Stimulated activated CD8-positive, alpha-beta memory T cell treated with anti-CD3 and anti-CD28 coated beads, Interleukin-12 subunit alpha, Interleukin-12 subunit beta, amount 100 ng/mL, for 4 hours (primary cell): ENCODE results near the gene PPP3CB.

Experiments
- DNase-seq: peaks from one replicate; pipeline ENCODE4 v3.0.0-alpha.2; 2020; ENCODE audit warnings: low read depth

Gene PPP3CB

GRCh38 chr10:73495884-73496674, at the start of gene PPP3CB:
TSS of gene PPP3CB (minus strand) at chr10:73496024. CDS start at chr10:73495889, 135 bp downstream.
- peak; percentile 82 for DNase-seq

DNA sequence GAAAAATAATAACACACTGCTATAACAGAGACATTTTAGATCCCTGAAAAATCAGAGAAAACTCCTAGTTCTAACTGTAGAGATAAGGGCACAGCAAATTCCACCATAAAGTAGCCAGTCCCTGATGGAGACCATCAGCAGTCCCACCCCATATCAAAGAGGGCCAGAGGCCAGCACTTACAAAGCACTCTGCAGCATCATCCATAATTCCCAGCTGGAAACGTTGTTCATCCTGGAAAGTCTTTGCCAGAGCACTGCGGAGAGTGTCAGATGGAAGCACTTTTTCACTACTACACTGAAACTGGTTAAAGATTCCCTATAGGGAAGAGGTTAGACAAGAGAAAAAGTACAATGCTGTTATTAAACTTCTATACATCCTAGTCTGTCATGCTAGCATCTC, 49.5 kb upstream of the PPP3CB start:
- no peak for DNase-seq

- DNase-seq: no peak
Measured at GRCh38 chr10:73537709-73538108, 41.9 kb upstream of the PPP3CB start.

GRCh38 chr10:73537288-73537687, 41.5 kb upstream of the PPP3CB start:
- DNase-seq: no peak

- DNase-seq: no peak
Measured at GRCh38 chr10:73534857-73535256, 39.0 kb upstream of the PPP3CB start.

DNA sequence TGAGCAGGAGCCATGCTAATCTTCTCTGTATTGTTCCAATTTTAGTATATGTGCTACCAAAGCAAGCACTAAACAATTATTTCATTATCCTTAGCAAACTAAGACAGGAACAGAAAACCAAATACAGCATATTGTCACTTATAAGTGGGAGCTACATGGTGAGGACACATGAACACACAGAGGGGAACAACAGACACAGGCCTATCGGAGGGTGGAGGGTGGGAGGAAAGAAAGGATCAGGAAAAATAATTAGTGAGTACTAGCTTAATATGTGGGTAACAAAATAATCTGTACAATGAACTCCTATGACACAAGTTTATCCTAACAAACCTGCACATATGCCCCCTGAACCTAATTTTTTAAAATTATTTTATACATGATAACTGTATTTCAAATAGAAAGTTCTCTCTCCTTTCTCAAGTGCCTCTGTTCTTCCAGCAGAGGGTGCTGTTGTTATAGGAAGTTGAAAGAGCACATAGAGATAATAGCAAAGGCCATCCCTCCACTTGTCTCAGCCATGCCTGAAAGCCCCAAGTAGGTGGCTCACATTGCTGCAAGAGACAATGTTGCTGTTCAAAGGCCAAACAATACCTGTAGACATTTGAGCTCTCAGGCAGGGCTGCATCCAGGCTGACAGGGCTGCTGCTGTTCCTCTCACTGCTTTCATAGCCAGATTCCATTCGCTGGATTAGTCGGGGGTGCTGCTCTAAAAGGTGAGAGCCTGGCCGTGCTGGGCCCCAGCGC, 33.4 kb upstream of the PPP3CB start:
- DNase-seq: no peak

DNA sequence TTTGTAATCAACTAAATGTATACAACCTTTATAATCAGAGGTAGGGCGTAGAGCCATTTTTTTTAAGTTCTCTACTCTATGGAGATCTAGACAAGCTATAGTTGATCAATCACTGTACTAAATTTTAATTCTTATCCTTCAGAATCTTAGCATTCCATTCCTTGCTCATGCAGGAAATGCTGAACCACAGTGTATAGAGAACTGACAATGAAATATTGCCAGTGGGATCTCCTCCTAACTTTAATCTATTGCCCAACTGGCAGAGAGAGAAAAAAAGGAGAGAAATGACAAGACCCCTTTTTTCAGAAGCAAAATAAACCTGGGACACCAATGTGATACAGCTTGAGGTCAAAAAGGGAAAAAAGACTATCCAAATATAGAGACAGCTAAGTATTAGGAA, 26.4 kb upstream of the PPP3CB start:
- DNase-seq: no peak

DNA sequence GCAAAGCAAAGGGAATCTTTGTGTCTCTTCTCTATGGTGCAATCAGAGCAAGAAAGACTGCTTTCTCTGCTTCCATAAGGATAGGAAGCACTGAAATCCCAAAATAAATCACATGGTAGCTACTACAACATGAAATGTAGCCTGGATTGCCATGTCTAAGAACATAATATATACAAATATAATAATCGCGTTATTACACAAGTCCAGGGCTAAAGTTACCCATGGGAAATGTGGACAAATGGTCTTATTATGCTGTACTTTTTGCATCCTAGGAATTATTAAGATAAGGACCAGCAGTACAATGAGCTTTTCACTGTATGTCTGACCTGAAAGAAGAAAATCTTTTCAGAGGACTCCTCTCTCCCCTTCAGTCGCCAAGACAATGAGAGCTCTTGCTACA, 23.5 kb upstream of the PPP3CB start:
- DNase-seq: no peak

GRCh38 chr10:73517166-73517888, 21.5 kb upstream of the PPP3CB start:
- no peak for DNase-seq

- DNase-seq: no peak
Measured at GRCh38 chr10:73512207-73512743, 16.5 kb upstream of the PPP3CB start.

DNA sequence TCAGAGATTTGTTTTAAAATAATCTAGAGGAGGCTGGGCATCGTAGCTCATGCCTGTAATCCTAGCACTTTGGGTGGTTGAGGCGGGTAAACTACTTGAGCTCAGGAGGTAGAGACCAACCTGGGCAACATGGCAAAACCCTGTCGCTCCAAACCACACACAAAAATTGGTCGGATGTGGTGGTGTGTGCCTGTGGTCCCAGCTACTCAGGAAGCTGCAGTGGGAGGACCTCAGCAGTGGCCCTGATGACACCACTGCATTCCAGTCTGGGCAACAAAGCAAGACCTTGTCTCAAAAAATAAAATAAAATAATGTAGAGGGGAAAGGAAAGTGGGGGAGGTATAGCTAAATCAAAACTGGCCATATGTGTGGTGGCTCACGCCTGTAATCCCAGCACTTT, 13.9 kb upstream of the PPP3CB start:
- DNase-seq: no peak

GRCh38 chr10:73506491-73506890, 10.7 kb upstream of the PPP3CB start:
- DNase-seq: no peak

- no peak for DNase-seq
Measured at GRCh38 chr10:73506074-73506473, 10.2 kb upstream of the PPP3CB start.

- DNase-seq: no peak
Measured at GRCh38 chr10:73503037-73503436, 7.2 kb upstream of the PPP3CB start.

GRCh38 chr10:73501651-73502050, 5.8 kb upstream of the PPP3CB start:
- no peak for DNase-seq

- DNase-seq: no peak
Measured at GRCh38 chr10:73497623-73498022, 1.8 kb upstream of the PPP3CB start.

DNA sequence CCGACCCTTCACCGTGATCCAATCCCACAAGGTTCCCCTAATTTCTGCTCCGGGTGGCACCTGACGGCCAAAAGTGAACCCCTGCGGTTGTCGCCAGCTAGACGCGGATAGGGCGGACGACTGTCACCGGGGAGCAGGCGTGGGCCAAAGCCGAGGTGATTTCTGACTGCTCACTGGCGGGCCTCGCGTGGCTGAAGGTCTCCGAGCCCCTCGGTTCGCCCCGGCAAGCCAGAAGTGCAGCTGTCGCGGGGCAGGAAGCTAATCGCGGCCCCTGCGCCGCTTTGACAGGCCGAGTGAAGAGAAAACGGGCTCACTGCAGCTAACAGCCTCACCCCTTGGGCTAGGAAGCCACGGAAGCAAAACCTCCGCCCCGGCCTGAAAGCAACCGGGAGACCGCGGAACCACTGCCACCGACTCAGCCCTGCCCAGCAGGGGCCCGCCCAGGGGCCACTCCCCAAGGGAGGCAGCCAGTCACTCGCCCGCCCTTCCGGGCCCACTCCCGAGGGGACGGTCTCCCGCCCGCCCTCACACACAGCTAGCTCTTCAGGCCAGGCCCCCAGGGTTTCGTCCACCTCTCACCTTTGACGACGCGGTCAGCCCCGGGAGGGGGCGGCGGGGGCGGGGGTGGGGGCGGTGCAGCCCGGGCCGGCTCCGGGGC, 469 bp downstream of the PPP3CB start:
- peak; percentile 79 for DNase-seq

DNA sequence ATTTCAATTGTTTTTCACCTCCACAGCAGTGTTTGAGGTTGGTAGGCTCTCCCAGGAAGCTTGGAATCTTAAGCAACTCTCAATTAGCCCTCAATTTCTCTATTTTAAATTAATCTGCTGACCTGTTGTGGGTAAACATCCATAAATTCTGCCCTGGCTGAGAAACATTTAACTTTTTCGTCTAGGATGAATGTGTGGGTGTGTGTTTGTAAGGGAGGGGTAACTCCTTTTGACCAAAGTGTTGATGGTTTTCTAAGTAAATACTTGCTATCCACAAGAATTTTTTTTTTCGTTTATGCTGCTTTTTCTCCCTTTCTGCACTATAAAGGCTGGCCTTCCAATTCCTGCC, 973 bp downstream of the PPP3CB start:
- DNase-seq: no peak

DNA sequence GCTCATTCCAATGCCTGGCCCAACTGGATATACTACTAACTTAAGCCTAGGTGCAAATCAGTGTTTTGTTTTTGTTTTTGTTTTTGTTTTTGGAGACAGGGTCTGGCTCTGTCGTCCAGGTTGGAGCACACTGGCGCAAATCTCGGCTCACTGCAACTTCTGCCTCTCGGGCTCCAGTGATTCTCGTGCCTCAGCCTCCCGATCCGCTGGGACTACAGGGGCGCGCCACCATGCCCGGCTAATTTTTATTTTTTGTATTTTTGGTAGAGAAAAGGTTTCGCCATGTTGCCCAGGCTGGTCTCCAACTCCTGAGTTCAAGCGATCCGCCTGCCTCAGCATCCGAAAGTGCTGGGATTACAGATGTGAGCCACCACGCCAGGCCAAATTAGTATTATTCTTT, 1.6 kb downstream of the PPP3CB start:
- no peak for DNase-seq

DNA sequence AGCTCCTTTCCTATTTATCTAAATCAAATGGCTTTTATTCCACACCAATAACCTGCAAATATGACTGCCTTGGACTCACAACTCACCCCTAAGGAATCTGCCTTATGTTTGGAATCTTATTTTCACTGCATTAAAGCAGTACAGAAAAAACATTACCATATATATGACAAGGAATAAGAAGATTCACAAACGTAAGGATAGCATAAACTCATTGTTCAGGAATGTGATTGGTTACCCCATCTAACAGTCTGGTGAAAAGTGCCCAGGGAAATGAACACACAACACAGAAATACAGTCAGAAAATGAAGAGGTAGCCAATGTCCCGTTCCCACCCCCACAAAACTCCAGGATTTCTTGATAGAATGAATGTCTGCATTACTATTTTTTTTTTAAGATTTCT, 2.0 kb downstream of the PPP3CB start:
- DNase-seq: no peak

- no peak for DNase-seq
Measured at GRCh38 chr10:73486601-73487000, 9.2 kb downstream of the PPP3CB start.

DNA sequence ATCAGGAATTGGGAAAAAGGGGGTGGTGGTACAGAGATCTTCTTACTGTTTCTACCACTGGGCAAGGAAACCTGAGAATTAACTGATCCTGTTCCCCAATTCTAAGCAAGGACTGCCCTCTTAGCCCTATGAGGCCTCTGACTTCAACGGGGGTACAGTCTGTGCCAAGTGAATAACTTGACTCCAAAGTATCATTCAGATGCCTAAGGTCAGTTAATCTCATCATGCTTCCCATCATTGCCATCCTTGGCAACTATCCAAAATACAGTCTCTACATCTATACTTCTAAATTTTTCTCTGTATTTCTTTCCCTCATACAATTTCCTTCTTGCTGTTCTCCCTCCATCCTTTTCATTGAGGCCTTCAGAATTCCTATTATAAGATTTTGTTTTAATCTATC, 10.5 kb downstream of the PPP3CB start:
- DNase-seq: no peak
